ENCODE results near the gene LBR. TPM values are rescaled to one million over a fixed set of nuclear protein-coding genes. Genes with fewer than 3 reads are reported as not detected.

Gene LBR
- total and polyA plus RNA-seq, 2 experiments from 2014 or later: 50.6 to 91.3 TPM

- TF ChIP-seq ETS1 (IDR thresholded peaks at IDR 0.05): no peak
- TF ChIP-seq REST (IDR thresholded peaks at IDR 0.05; ENCODE audit: unreplicated experiment): no peak
- no peak for TF ChIP-seq JUNB (IDR thresholded peaks at IDR 0.05; ENCODE audit: unreplicated experiment)
- TF ChIP-seq POLR2AphosphoS5 (IDR thresholded peaks at IDR 0.05; ENCODE audit: low read depth): no peak
- TF ChIP-seq EZH2phosphoT487 (IDR thresholded peaks at IDR 0.05; ENCODE audit: unreplicated experiment): no peak
- TF ChIP-seq CREB1 (CRISPR knock-in tag; IDR thresholded peaks at IDR 0.05; ENCODE audit: low read depth): no peak
Observed at GRCh38 chr1:225462714-225463574, 35.1 kb upstream of the LBR start (continued).

- DNase-seq (ENCODE audit: low spot score) (no peak), ATAC-seq (no peak)
- Histone ChIP-seq H3F3A (replicated peaks; ENCODE audit: low read depth) (peaks cover 8% of the 10 kb centered on the region; the same call in 1 of the 2 replicates), H3K79me2 (replicated peaks; ENCODE audit: insufficient read depth) (no peaks in the 10 kb centered on the region), H3K4me2 (no peak overlapping the region), H3K27ac (ENCODE audit: low read depth) (no peak overlapping the region), H2AFZ (no peak overlapping the region), H3K27me3 (ENCODE audit: insufficient read depth) (no peaks in the 10 kb centered on the region), H3K4me3 (no peak overlapping the region), H3K9me2 (ENCODE audit: insufficient read depth) (0 out of 2 replicates have a peak, but pooled peaks cover 4% of the 10 kb centered on the region), H4K20me1 (replicated peaks; ENCODE audit: insufficient read depth) (no peaks in the 10 kb centered on the region), H3K36me3 (ENCODE audit: insufficient read depth) (no peaks in the 10 kb centered on the region), H3K4me1 (ENCODE audit: insufficient read depth) (peaks cover 34% of the 10 kb centered on the region)
- Mint-ChIP-seq H3K4me3 (no peak overlapping the region), H3K9me3 (no peaks in the 10 kb centered on the region), H3K27ac (no peak overlapping the region), H3K4me1 (peaks cover 52% of the 10 kb centered on the region), H3K27me3 (ENCODE audit: insufficient read depth, low read depth, poor library complexity) (peaks cover 20% of the 10 kb centered on the region), H3K36me3 (ENCODE audit: low read depth) (no peaks in the 10 kb centered on the region)
- TF ChIP-seq CTCF (conservative IDR thresholded peaks at IDR 0.05; ENCODE audit: low read depth in 2 of 2) (no peak), POLR2AphosphoS5 (IDR thresholded peaks at IDR 0.05; ENCODE audit: low read depth) (no peak)
Observed at GRCh38 chr1:225462429-225462713, 34.5 kb upstream of the LBR start.

Data from GM23338 (cell line).